Caco-2 (cell line): ENCODE data around the gene EMILIN1. TPM values are rescaled to one million over a fixed set of nuclear protein-coding genes. Genes with fewer than 3 reads are reported as not detected.

ENCODE experiments used
- BruUV-seq: library from RNA; stranded (reverse); fragments of 400-500 nt; replicated peaks from 2 replicates; lab custom pipeline; 2021; lab: Mats Ljungman, UMichigan
- CTCF ChIA-PET: fragments of 300-600 bp; sonication (Branson Sonifier 250); formaldehyde crosslinking; loops from one replicate; lab custom pipeline; 2022; ENCODE audit warnings: antibody characterized with exemption; lab: Charles Lee
- POLR2A ChIA-PET: fragments of 300-600 bp; sonication (Branson Sonifier 250); formaldehyde crosslinking; loops from one replicate; lab custom pipeline; 2022; ENCODE audit warnings: antibody characterized with exemption; lab: Charles Lee
- DNase-seq, 2 experiments: peaks; one replicate each; pipeline versions ENCODE4 v3.0.0 to v3.0.0-alpha.2; 2020 to 2022
- H3K27me3 ChIP-seq: replicated peaks from 2 replicates; pipeline ENCODE4 v1.6.0; 2011; ENCODE audit warnings: low read length; ENCODE audit not compliant: control insufficient read depth, insufficient read depth
- H3K36me3 ChIP-seq: 2 replicates; pipeline ENCODE4 v1.5.1; 2011; ENCODE audit warnings: low read length; ENCODE audit not compliant: control insufficient read depth, insufficient read depth
- H3K4me1 ChIP-seq: fragments of 250-450 bp; sonication (Bioruptor Pico); 2 replicates; pipeline ENCODE4 v1.5.1; 2020; ENCODE audit warnings: mild to moderate bottlenecking
- H3K4me3 ChIP-seq: 2 replicates; pipeline ENCODE4 v1.5.1; 2011; ENCODE audit warnings: low read depth, mild to moderate bottlenecking, control low read depth, low read length
- H3K9me3 ChIP-seq: fragments of 250-450 bp; sonication (Bioruptor Pico); 2 replicates; pipeline ENCODE4 v1.5.1; 2020; ENCODE audit warnings: mild to moderate bottlenecking, moderate library complexity
- H3K27ac Mint-ChIP-seq: one replicate; pipeline ENCODE4 v1.8.0; 2022; ENCODE audit warnings: mixed read lengths; ENCODE audit not compliant: unreplicated experiment
- H3K27me3 Mint-ChIP-seq: one replicate; pipeline ENCODE4 v1.8.0; 2022; ENCODE audit warnings: mixed read lengths; ENCODE audit not compliant: insufficient read depth, unreplicated experiment
- H3K36me3 Mint-ChIP-seq: one replicate; pipeline ENCODE4 v1.8.0; 2022; ENCODE audit warnings: mild to moderate bottlenecking, mixed read lengths; ENCODE audit not compliant: insufficient read depth, unreplicated experiment
- H3K4me1 Mint-ChIP-seq: one replicate; pipeline ENCODE4 v1.8.0; 2022; ENCODE audit warnings: low read depth, mixed read lengths; ENCODE audit not compliant: unreplicated experiment
- H3K4me3 Mint-ChIP-seq: one replicate; pipeline ENCODE4 v1.8.0; 2022; ENCODE audit warnings: mild to moderate bottlenecking, moderate library complexity, mixed read lengths; ENCODE audit not compliant: unreplicated experiment
- H3K9me3 Mint-ChIP-seq: one replicate; pipeline ENCODE4 v1.8.0; 2022; ENCODE audit warnings: mixed read lengths; ENCODE audit not compliant: unreplicated experiment
- CTCF ChIP-seq, 2 experiments: fragments of 200-600 bp in 1 of 2; IDR thresholded peaks; 1 replicate in 1 of 2; 2 replicates in 1 of 2; pipeline versions ENCODE4 v1.5.1 to v1.8.0; 2011 to 2022; ENCODE audit warnings: antibody characterized with exemption in 1 of 2, control low read depth in 1 of 2, inconsistent platforms in 1 of 2, low read depth in 1 of 2, low read length in 1 of 2, mild to moderate bottlenecking in 1 of 2, moderate library complexity in 1 of 2; ENCODE audit not compliant: insufficient read depth in 1 of 2, severe bottlenecking in 1 of 2, unreplicated experiment in 1 of 2
- intact Hi-C: fragments of 100-400 bp; cut with micrococcal nuclease; formaldehyde crosslinking; loops from one replicate; pipeline ENCODE4 v1.10.0; 2022; ENCODE audit not compliant: unreplicated experiment
- total RNA-seq: library from RNA; stranded (reverse); gene quantifications from 2 replicates; pipeline ENCODE4 v1.2.3, GENCODE V29; 2022

Gene EMILIN1
- total RNA-seq, 1 experiment from 2014 or later: 0.43 TPM

GRCh38 chr2:27032495-27033252 lies 45.7 kb upstream of the EMILIN1 start, which contains the start of gene TMEM214:
Gene TMEM214, plus strand, starts transcription at chr2:27032965. Its CDS starts 51 bp downstream, at chr2:27033016.
- peak in 1 of 2 experiments; percentile 29 for TF ChIP-seq CTCF (IDR thresholded peaks at IDR 0.05; ENCODE audit: insufficient read depth in 1 of 2, low read depth in 1 of 2, low read length in 1 of 2, severe bottlenecking in 1 of 2, unreplicated experiment in 1 of 2)
- ChIA-PET POLR2A (interaction anchor here (0.5 to 2.1 kb wide), 5 partner anchors 9 to 54 kb away, joined by 3 to 19 read pairs (median 3); partner anchors contain the start of genes AGBL5 and OST4), CTCF (interaction anchor here (1.0 to 1.4 kb wide), 2 partner anchors 49 to 71 kb away, joined by 3 read pairs; no protein-coding TSS in a partner anchor)

GRCh38 chr2:27033253-27033852 lies 45.1 kb upstream of the EMILIN1 start:
- no peaks in the 10 kb centered on the region for H3K27me3 ChIP-seq
- no peaks in the 10 kb centered on the region for H3K9me3 ChIP-seq
- CTCF ChIA-PET: interaction anchor here (1.0 to 1.4 kb wide), 2 partner anchors 48 to 71 kb away, joined by 3 read pairs; no protein-coding TSS in a partner anchor
- H3K36me3 Mint-ChIP-seq: peaks cover 46% of the 10 kb centered on the region
- no peaks in the 10 kb centered on the region; the same call in 1 of the 2 replicates for H3K36me3 ChIP-seq
- H3K4me3 ChIP-seq: peak overlapping the region; percentile 92
- H3K9me3 Mint-ChIP-seq: no peaks in the 10 kb centered on the region
- TF ChIP-seq CTCF (IDR thresholded peaks at IDR 0.05; ENCODE audit: insufficient read depth in 1 of 2, low read depth in 1 of 2, low read length in 1 of 2, severe bottlenecking in 1 of 2, unreplicated experiment in 1 of 2): no peak
- no peak for DNase-seq
- H3K4me3 Mint-ChIP-seq: peak overlapping the region; percentile 98
- H3K4me1 ChIP-seq: peaks cover 17% of the 10 kb centered on the region
- POLR2A ChIA-PET: interaction anchor here (0.5 to 2.1 kb wide), 4 partner anchors 8 to 38 kb away, joined by 3 to 19 read pairs (median 6); partner anchors contain the start of genes AGBL5 and OST4
- peaks cover 7% of the 10 kb centered on the region for H3K4me1 Mint-ChIP-seq
- no peaks in the 10 kb centered on the region for H3K27me3 Mint-ChIP-seq
- TSS peak; percentile 55 for BruUV-seq
- intact Hi-C loops: loop anchor here (2.0 kb wide), 1 partner anchor 47 kb away; no protein-coding TSS in a partner anchor
- H3K27ac Mint-ChIP-seq: peak overlapping the region; percentile 91

More at GRCh38 chr2:27032495-27033252, 45.7 kb upstream of the EMILIN1 start, which contains the start of gene TMEM214:
- H3K9me3 ChIP-seq: no peaks in the 10 kb centered on the region
- peaks cover 17% of the 10 kb centered on the region for H3K4me1 ChIP-seq
- Mint-ChIP-seq H3K4me3 (peak within 1 kb of the TSS; percentile 98), H3K4me1 (peaks cover 7% of the 10 kb centered on the region), H3K36me3 (peaks cover 40% of the 10 kb centered on the region), H3K27me3 (no peaks in the 10 kb centered on the region), H3K27ac (peak within 1 kb of the TSS; percentile 91), H3K9me3 (no peaks in the 10 kb centered on the region)
- intact Hi-C loops: loop anchor here (1.0 to 2.0 kb wide), 2 partner anchors 18 to 48 kb away; no protein-coding TSS in a partner anchor
- H3K4me3 ChIP-seq: peak within 1 kb of the TSS; percentile 92
- no peaks in the 10 kb centered on the region for H3K27me3 ChIP-seq
- no TSS peak for BruUV-seq
- H3K36me3 ChIP-seq: no peaks in the 10 kb centered on the region; the same call in 1 of the 2 replicates
- DNase-seq: peak; percentile 90 to 93

- H3K4me1 ChIP-seq: peaks cover 5% of the 10 kb centered on the region; the same call in 1 of the 2 replicates
- ChIA-PET CTCF (interaction anchor here (0.7 kb wide), 1 partner anchor 21 kb away, joined by 3 read pairs; no protein-coding TSS in a partner anchor), POLR2A (no interaction called here)
- H3K9me3 ChIP-seq: no peaks in the 10 kb centered on the region
- Mint-ChIP-seq H3K27ac (no peak overlapping the region), H3K36me3 (peaks cover 47% of the 10 kb centered on the region), H3K4me3 (no peak overlapping the region), H3K27me3 (no peaks in the 10 kb centered on the region), H3K4me1 (peaks cover 7% of the 10 kb centered on the region), H3K9me3 (no peaks in the 10 kb centered on the region)
- H3K36me3 ChIP-seq: peaks cover 2% of the 10 kb centered on the region
- TF ChIP-seq CTCF (IDR thresholded peaks at IDR 0.05; ENCODE audit: insufficient read depth in 1 of 2, low read depth in 1 of 2, low read length in 1 of 2, severe bottlenecking in 1 of 2, unreplicated experiment in 1 of 2): no peak
- H3K27me3 ChIP-seq: no peaks in the 10 kb centered on the region
- no TSS peak for BruUV-seq
- H3K4me3 ChIP-seq: no peak overlapping the region
- intact Hi-C loops: no loop called here
- no peak for DNase-seq
Measured at GRCh38 chr2:27038012-27038411, 40.4 kb upstream of the EMILIN1 start.
